Activated naive CD8-positive, alpha-beta T cell treated with anti-CD3 and anti-CD28 coated beads for 36 hours (primary cell): ENCODE results near the gene GRK1. TPM values are rescaled to one million over a fixed set of nuclear protein-coding genes. Genes with fewer than 3 reads are reported as not detected.

Experiments used
- DNase-seq: peaks from one replicate; pipeline ENCODE4 v3.0.0; 2021
- H3K27ac Mint-ChIP-seq: one replicate; pipeline ENCODE4 v1.8.0; 2022; ENCODE audit warnings: mild to moderate bottlenecking, moderate library complexity, mixed read lengths
- H3K27me3 Mint-ChIP-seq: one replicate; pipeline ENCODE4 v1.8.0; 2022; ENCODE audit warnings: mild to moderate bottlenecking, mixed read lengths
- H3K36me3 Mint-ChIP-seq: one replicate; pipeline ENCODE4 v1.8.0; 2021; ENCODE audit warnings: mild to moderate bottlenecking, mixed read lengths
- H3K4me1 Mint-ChIP-seq: one replicate; pipeline ENCODE4 v1.8.0; 2021; ENCODE audit warnings: mixed read lengths
- H3K4me3 Mint-ChIP-seq: one replicate; pipeline ENCODE4 v1.8.0; 2022; ENCODE audit warnings: mild to moderate bottlenecking, moderate library complexity, mixed read lengths
- H3K9me3 Mint-ChIP-seq: one replicate; pipeline ENCODE4 v1.8.0; 2022; ENCODE audit warnings: mixed read lengths
- total RNA-seq, 2 experiments: library from RNA; stranded (reverse); gene quantifications; one replicate each; pipeline ENCODE4 v1.2.3, GENCODE V29; 2021

The GRK1 gene
- total RNA-seq, 2 experiments from 2014 or later, result not detected

GRCh38 chr13:113652404-113653263, 14.4 kb upstream of the GRK1 start:
- H3K27ac Mint-ChIP-seq, result no peak overlapping the region

DNA sequence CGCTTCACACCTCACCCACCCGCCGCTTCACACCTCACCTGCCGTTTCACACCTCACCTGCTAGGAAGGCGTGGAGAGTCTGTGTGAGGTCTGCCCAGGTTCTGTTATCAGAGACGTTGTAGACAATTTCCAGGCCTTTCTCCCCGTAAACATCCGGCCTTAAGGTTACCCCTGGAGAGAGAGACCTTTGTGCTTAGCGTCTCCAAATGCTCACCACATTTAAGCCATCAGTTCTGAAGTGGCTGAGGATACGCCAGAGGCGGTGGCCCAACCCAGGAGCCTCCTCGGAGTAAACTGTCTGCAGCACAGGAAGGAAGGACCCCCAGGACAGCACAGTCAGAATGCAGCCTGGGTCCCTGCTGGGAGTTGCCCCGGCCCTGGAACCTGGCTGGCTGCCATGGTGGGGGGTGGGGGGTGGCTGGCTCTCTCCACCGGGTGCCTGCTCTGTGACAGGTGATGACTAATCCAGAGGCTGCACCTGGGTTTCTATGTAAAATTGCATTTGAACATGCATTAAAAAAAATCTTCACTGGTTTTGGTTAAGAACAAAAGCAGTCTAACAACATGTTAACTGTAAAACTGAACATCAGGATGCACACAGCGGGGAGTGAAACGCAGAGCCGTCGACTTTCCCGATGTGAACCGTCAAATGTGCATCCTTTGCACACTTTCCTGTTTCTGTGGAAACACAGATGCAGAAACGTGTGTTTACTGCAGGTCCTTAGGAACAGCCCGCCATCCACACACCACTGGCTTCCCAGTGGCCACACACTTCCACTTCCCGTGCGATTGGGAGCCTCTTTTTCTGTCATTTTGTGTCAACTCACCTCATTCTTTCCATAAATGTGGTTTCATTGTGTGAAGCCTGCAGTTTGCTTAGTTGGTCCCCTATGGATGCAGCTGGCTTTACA, 13.5 kb upstream of the GRK1 start:
- no peak for DNase-seq
- H3K4me3 Mint-ChIP-seq, result no peak overlapping the region
- H3K9me3 Mint-ChIP-seq, result no peaks in the 10 kb centered on the region
- H3K36me3 Mint-ChIP-seq, result peaks cover 2% of the 10 kb centered on the region
- peaks cover 7% of the 10 kb centered on the region for H3K4me1 Mint-ChIP-seq
- peaks cover 3% of the 10 kb centered on the region for H3K27me3 Mint-ChIP-seq
- no peak overlapping the region for H3K27ac Mint-ChIP-seq

More at GRCh38 chr13:113652404-113653263, 14.4 kb upstream of the GRK1 start:
- peaks cover 7% of the 10 kb centered on the region for H3K36me3 Mint-ChIP-seq
- no peaks in the 10 kb centered on the region for H3K9me3 Mint-ChIP-seq
- peaks cover 7% of the 10 kb centered on the region for H3K4me1 Mint-ChIP-seq
- no peak for DNase-seq
- H3K27me3 Mint-ChIP-seq, result peaks cover 3% of the 10 kb centered on the region
- no peak overlapping the region for H3K4me3 Mint-ChIP-seq

DNA sequence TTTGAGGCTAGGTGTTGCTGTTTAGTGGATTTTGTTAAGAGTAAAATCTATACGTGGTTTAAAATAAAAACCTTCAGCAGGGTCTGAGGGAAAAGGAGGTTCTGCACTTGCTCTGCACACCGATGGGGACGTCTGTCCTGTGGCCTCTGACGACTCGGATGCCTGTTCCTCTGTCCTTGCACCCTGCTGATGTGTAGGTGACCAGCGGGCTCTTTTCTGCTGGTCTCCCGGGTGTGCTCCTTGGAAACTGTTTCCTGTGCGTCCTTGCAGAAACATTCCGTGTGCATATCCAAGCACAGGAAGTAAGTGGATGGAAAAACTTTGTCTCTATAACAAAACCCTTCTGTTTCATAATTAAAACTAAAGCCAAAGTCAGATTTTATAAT, 12.9 kb upstream of the GRK1 start:
- H3K4me3 Mint-ChIP-seq, result no peak overlapping the region
- no peak for DNase-seq

GRCh38 chr13:113654591-113655345, 12.3 kb upstream of the GRK1 start:
- no peak overlapping the region for H3K27ac Mint-ChIP-seq
- H3K4me1 Mint-ChIP-seq, result peaks cover 7% of the 10 kb centered on the region
- no peaks in the 10 kb centered on the region for H3K36me3 Mint-ChIP-seq
- H3K4me3 Mint-ChIP-seq, result no peak overlapping the region
- H3K9me3 Mint-ChIP-seq, result no peaks in the 10 kb centered on the region
- no peak for DNase-seq
- H3K27me3 Mint-ChIP-seq, result peaks cover 3% of the 10 kb centered on the region

More for the DNA sequence above, 12.9 kb upstream of the GRK1 start:
- Mint-ChIP-seq H3K9me3 (no peaks in the 10 kb centered on the region), H3K36me3 (peaks cover 2% of the 10 kb centered on the region), H3K27ac (no peak overlapping the region), H3K4me1 (peaks cover 7% of the 10 kb centered on the region), H3K27me3 (peaks cover 3% of the 10 kb centered on the region)

GRCh38 chr13:113655346-113656002, 11.5 kb upstream of the GRK1 start:
- Mint-ChIP-seq H3K27ac (no peak overlapping the region), H3K36me3 (no peaks in the 10 kb centered on the region), H3K4me1 (peaks cover 7% of the 10 kb centered on the region), H3K9me3 (no peaks in the 10 kb centered on the region), H3K27me3 (no peaks in the 10 kb centered on the region), H3K4me3 (no peak overlapping the region)
- no peak for DNase-seq

GRCh38 chr13:113656003-113656588, 10.9 kb upstream of the GRK1 start:
- Mint-ChIP-seq H3K4me3 (no peak overlapping the region), H3K27ac (no peak overlapping the region), H3K4me1 (peaks cover 7% of the 10 kb centered on the region), H3K36me3 (no peaks in the 10 kb centered on the region), H3K9me3 (peaks cover 5% of the 10 kb centered on the region), H3K27me3 (no peaks in the 10 kb centered on the region)
- no peak for DNase-seq

- peaks cover 13% of the 10 kb centered on the region for H3K9me3 Mint-ChIP-seq
- DNase-seq, result no peak
Observed at GRCh38 chr13:113656831-113657671, 10.0 kb upstream of the GRK1 start.

DNA sequence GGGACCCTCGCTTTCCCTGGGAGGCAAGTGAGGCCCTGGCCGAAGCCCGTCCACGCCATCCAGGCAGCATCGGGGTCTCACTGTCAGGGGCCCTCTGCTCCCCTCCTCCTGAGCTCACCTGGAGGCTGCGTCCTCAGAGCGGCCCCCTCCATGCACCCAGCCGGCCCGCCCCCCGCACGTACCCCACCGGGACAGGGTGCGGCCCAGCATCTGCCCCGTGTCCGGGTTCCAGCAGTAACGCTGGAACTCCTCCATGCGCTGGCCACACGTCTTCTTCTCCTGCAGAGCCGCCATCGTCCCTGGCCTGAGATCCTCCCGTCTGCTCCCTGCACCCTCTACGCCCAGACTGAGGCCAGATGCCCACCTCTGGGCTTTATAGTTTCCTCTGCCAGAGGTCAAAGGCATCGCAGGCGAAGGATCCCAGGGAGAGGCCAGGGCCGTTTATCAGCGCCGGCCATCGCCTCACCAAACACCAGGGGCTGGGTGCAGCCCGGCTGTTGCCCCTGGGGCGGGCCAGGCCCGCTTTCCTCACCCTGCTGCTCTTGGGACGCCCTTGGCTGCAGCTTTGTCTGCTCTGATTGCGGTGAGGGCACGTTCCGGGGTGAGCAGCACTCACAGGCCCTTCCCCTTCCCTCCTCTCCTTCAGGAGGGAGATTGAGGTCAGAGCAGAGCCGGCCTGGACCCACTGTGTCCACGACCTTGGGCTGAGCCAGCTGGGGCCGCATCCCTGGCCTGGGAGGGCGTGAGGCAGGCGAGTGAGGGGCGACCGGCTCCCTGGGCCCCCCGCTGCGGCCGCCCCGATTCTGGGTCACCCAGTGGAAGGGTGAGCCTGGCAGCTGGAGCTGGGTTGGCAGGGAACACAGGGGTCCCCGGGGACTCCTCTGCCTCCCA, 8.9 kb upstream of the GRK1 start, which contains the start of gene ATP4B:
Gene ATP4B (minus strand): TSS at position 348 of the 891 bp plus-strand sequence. CDS start 54 bp downstream, at position 294.
- H3K27ac Mint-ChIP-seq, result no peak within 1 kb of the TSS
- no peaks in the 10 kb centered on the region for H3K36me3 Mint-ChIP-seq
- no peaks in the 10 kb centered on the region for H3K27me3 Mint-ChIP-seq
- no peak within 1 kb of the TSS for H3K4me3 Mint-ChIP-seq
- no peak for DNase-seq
- H3K4me1 Mint-ChIP-seq, result peaks cover 7% of the 10 kb centered on the region
- H3K9me3 Mint-ChIP-seq, result peaks cover 13% of the 10 kb centered on the region

More at GRCh38 chr13:113656831-113657671, 10.0 kb upstream of the GRK1 start:
- Mint-ChIP-seq H3K36me3 (no peaks in the 10 kb centered on the region), H3K27me3 (no peaks in the 10 kb centered on the region), H3K4me1 (peaks cover 7% of the 10 kb centered on the region), H3K27ac (no peak overlapping the region), H3K4me3 (no peak overlapping the region)

- Mint-ChIP-seq H3K36me3 (no peaks in the 10 kb centered on the region), H3K27me3 (no peaks in the 10 kb centered on the region), H3K27ac (no peak overlapping the region), H3K9me3 (peaks cover 13% of the 10 kb centered on the region), H3K4me3 (no peak overlapping the region), H3K4me1 (peaks cover 4% of the 10 kb centered on the region)
- no peak for DNase-seq
Observed at GRCh38 chr13:113658836-113659235, 8.2 kb upstream of the GRK1 start.

GRCh38 chr13:113659337-113659736, 7.7 kb upstream of the GRK1 start:
- Mint-ChIP-seq H3K9me3 (peaks cover 13% of the 10 kb centered on the region), H3K4me1 (no peaks in the 10 kb centered on the region), H3K27me3 (no peaks in the 10 kb centered on the region), H3K36me3 (no peaks in the 10 kb centered on the region), H3K27ac (no peak overlapping the region), H3K4me3 (no peak overlapping the region)
- DNase-seq, result no peak

DNA sequence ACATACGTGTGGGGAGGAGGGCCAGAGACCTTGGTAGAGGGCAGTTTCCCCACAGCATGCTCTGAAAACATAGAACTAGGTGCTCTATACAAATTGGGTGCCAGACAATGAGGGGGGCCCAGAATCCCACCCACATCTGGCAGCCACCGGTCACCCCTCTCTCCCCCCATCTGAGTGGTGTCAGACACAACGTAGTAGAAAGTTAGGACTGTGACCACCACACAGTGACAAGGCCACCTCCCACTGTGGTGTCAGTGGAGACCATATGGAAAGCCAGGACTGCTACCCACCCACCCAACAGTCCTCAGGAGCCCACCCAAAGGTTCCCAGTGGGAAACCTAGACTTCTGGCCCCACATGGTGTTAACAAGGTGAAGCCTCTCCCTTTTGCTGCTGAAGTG, 7.0 kb upstream of the GRK1 start:
- peaks cover 13% of the 10 kb centered on the region for H3K9me3 Mint-ChIP-seq
- no peaks in the 10 kb centered on the region for H3K36me3 Mint-ChIP-seq
- DNase-seq, result no peak
- H3K4me3 Mint-ChIP-seq, result no peak overlapping the region
- no peaks in the 10 kb centered on the region for H3K4me1 Mint-ChIP-seq
- no peaks in the 10 kb centered on the region for H3K27me3 Mint-ChIP-seq
- H3K27ac Mint-ChIP-seq, result no peak overlapping the region

DNA sequence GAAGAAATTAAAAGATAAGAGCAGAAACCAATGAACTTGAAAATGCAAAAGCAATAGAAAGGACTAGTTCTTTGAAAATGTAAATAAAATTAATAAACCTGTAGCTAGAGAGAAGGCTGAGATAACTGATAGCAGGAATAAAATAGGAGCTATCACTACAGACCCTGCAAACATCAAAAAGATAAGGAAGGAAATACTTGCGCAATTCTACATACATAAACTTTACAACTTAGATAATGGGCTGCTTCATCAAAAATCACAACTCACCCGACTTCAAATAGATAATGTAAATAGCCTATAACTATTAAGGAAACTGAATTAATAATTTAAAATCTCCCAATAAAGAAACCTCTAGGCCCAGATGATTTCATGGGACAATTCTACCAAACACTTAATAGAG, 5.5 kb upstream of the GRK1 start:
- H3K9me3 Mint-ChIP-seq, result peaks cover 13% of the 10 kb centered on the region
- no peak overlapping the region for H3K27ac Mint-ChIP-seq
- H3K4me1 Mint-ChIP-seq, result no peaks in the 10 kb centered on the region

More for the DNA sequence above, 5.5 kb upstream of the GRK1 start:
- no peak for DNase-seq
- Mint-ChIP-seq H3K4me3 (no peak overlapping the region), H3K36me3 (no peaks in the 10 kb centered on the region), H3K27me3 (no peaks in the 10 kb centered on the region)
